K562 (cell line): ENCODE results near the gene STAB2. TPM values are rescaled to one million over a fixed set of nuclear protein-coding genes. Genes with fewer than 3 reads are reported as not detected.

Experiments
- ATAC-seq: fragments of 200-7000 bp; cut with Tn5 transposase; 3 replicates; pipeline ENCODE4 v1.9.1; 2020; ENCODE audit warnings: moderate library complexity
- BruUV-seq: library from RNA; stranded (reverse); fragments of 400-500 nt; replicated peaks from 2 replicates; lab custom pipeline; 2021; lab: Mats Ljungman, UMichigan
- CTCF ChIA-PET: fragments of 300-600 bp; formaldehyde crosslinking; extraction: SDS; loops from one replicate; lab custom pipeline; 2021; ENCODE audit warnings: low intra/inter-chr PET ratio; lab: Yijun Ruan, JAX
- POLR2A ChIA-PET: fragments of 300-600, 350-650 bp; sonication (Branson Sonifier 250); formaldehyde crosslinking; extraction: SDS; loops from one replicate; lab custom pipeline; 2021; ENCODE audit warnings: antibody characterized with exemption, inconsistent platforms; lab: Yijun Ruan, JAX
- DNase-seq, 4 experiments: peaks; one replicate each; pipeline versions ENCODE4 v3.0.0 to v3.0.0-alpha.2; 2011 to 2018; ENCODE audit warnings: low spot score in 3 of 4, mixed read lengths in 3 of 4; ENCODE audit errors: extremely low read depth in 1 of 4
- FAIRE-seq: peaks from 2 replicates; lab custom pipeline; 2011; peaks lifted over from hg19 to GRCh38; lab: Jason Lieb, UNC
- H2AFZ ChIP-seq: 2 replicates; pipeline ENCODE4 v1.6.0; 2011; ENCODE audit warnings: low read depth, low read length, control low read depth, inconsistent platforms
- H3K27ac ChIP-seq: fragments of 200-600 bp; 3 replicates; pipeline ENCODE4 v1.8.0; 2011; ENCODE audit warnings: low read depth, mild to moderate bottlenecking, control low read depth, inconsistent platforms, low read length, moderate library complexity, mixed read lengths; ENCODE audit errors: extremely low read depth
- H3K27me3 ChIP-seq, 2 experiments: fragments of 300-600 bp in 1 of 2; 2 replicates in 1 of 2; 3 replicates in 1 of 2; pipeline versions ENCODE4 v1.6.0 to v1.8.0; 2011; ENCODE audit warnings: inconsistent platforms in 2 of 2, low read length in 2 of 2, mild to moderate bottlenecking in 1 of 2, mixed read lengths in 1 of 2, moderate library complexity in 1 of 2; ENCODE audit not compliant: control insufficient read depth in 2 of 2, insufficient read depth in 2 of 2
- H3K36me3 ChIP-seq: fragments of 300-600 bp; 3 replicates; pipeline ENCODE4 v1.8.0; 2011; ENCODE audit warnings: mild to moderate bottlenecking, low read length, inconsistent platforms; ENCODE audit not compliant: control insufficient read depth, insufficient read depth
- H3K4me1 ChIP-seq, 2 experiments: fragments of 200-600 bp in 1 of 2; replicated peaks in 1 of 2; 2 replicates in 1 of 2; 3 replicates in 1 of 2; pipeline versions ENCODE4 v1.5.1 to v1.8.0; 2011; ENCODE audit warnings: inconsistent platforms in 2 of 2, low read length in 2 of 2, mild to moderate bottlenecking in 1 of 2, mixed read lengths in 1 of 2, moderate library complexity in 1 of 2; ENCODE audit not compliant: control insufficient read depth in 2 of 2, insufficient read depth in 2 of 2
- H3K4me2 ChIP-seq: 2 replicates; pipeline ENCODE4 v1.6.1; 2011; ENCODE audit warnings: low read length, control low read depth, inconsistent platforms, mixed read lengths; ENCODE audit not compliant: insufficient read depth
- H3K4me3 ChIP-seq: fragments of 200-600 bp; sonication (generic), shearing (Covaris generic); 2 replicates; pipeline ENCODE4 v1.5.1; 2016; ENCODE audit warnings: control low read depth, inconsistent platforms
- H3K79me2 ChIP-seq: fragments of 200-600 bp; 3 replicates; pipeline ENCODE4 v1.8.0; 2011; ENCODE audit warnings: low read length, inconsistent platforms; ENCODE audit not compliant: control insufficient read depth, insufficient read depth
- H3K9ac ChIP-seq, 2 experiments: 2 replicates each; pipeline versions ENCODE4 v1.6.0 to v1.6.1; 2011; ENCODE audit warnings: low read depth in 2 of 2, low read length in 2 of 2, control low read depth in 1 of 2, inconsistent platforms in 1 of 2, mild to moderate bottlenecking in 1 of 2, mixed read lengths in 1 of 2; ENCODE audit not compliant: insufficient read depth in 1 of 2
- H3K9me1 ChIP-seq: one replicate; pipeline ENCODE4 v1.6.0; 2011; ENCODE audit warnings: inconsistent platforms, mild to moderate bottlenecking, low read length, moderate library complexity; ENCODE audit not compliant: control insufficient read depth, insufficient read depth
- H3K9me3 ChIP-seq: replicated peaks from 2 replicates; pipeline ENCODE4 v1.5.1; 2011; ENCODE audit warnings: low read depth, low read length, inconsistent platforms; ENCODE audit not compliant: control insufficient read depth, insufficient read depth
- H4K20me1 ChIP-seq: replicated peaks from 2 replicates; pipeline ENCODE4 v1.6.1; 2011; ENCODE audit warnings: low read length, inconsistent platforms, mixed read lengths; ENCODE audit not compliant: control insufficient read depth, insufficient read depth
- CTBP1 ChIP-seq: fragments of 450-650 bp; IDR thresholded peaks from 2 replicates; pipeline ENCODE4 v1.6.1; 2016; ENCODE audit warnings: borderline replicate concordance
- DIDO1 ChIP-seq: fragments of 450-650 bp; IDR thresholded peaks from 2 replicates; pipeline ENCODE4 v1.6.1; 2016; ENCODE audit warnings: low read depth, missing biosample characterization, missing genetic modification characterization
- GATA2 ChIP-seq: sonication (generic); formaldehyde crosslinking; IDR thresholded peaks from 2 replicates; pipeline ENCODE4 v1.4.0; 2020; ENCODE audit warnings: mild to moderate bottlenecking, missing genetic modification reagents
- KLF6 ChIP-seq: fragments of 250-450 bp; sonication (Bioruptor Pico); IDR thresholded peaks from 2 replicates; pipeline ENCODE4 v1.4.0; 2020; ENCODE audit warnings: mild to moderate bottlenecking, moderate library complexity, borderline replicate concordance
- MBD2 ChIP-seq: sonication (generic); IDR thresholded peaks from 2 replicates; pipeline ENCODE4 v1.6.1; 2016; ENCODE audit warnings: low read depth, borderline replicate concordance
- MEIS2 ChIP-seq: fragments of 450-650 bp; IDR thresholded peaks from 2 replicates; pipeline ENCODE4 v1.6.1; 2014; ENCODE audit warnings: mild to moderate bottlenecking; ENCODE audit not compliant: partially characterized antibody
- MYBL2 ChIP-seq, 2 experiments: fragments of 450-650 bp in 1 of 2; sonication (generic) in 1 of 2; formaldehyde crosslinking in 1 of 2; IDR thresholded peaks; 2 replicates each; pipeline versions ENCODE4 v1.6.1 to v1.8.1; 2017 to 2022; ENCODE audit warnings: borderline replicate concordance in 1 of 2, inconsistent platforms in 1 of 2, low read depth in 1 of 2, mild to moderate bottlenecking in 1 of 2, missing genetic modification reagents in 1 of 2, moderate library complexity in 1 of 2
- NCOA4 ChIP-seq: fragments of 450-650 bp; IDR thresholded peaks from 2 replicates; pipeline ENCODE4 v1.6.1; 2018; ENCODE audit warnings: mild to moderate bottlenecking; ENCODE audit not compliant: partially characterized antibody
- NFIC ChIP-seq: fragments of 450-650 bp; IDR thresholded peaks from 2 replicates; pipeline ENCODE4 v1.6.1; 2017; ENCODE audit warnings: mild to moderate bottlenecking, inconsistent platforms
- NFRKB ChIP-seq: fragments of 450-650 bp; IDR thresholded peaks from 2 replicates; pipeline ENCODE4 v1.6.1; 2016; ENCODE audit warnings: low read depth
- NFYB ChIP-seq: IDR thresholded peaks from 2 replicates; pipeline ENCODE4 v1.6.1; 2011; ENCODE audit warnings: mild to moderate bottlenecking, moderate library complexity; ENCODE audit not compliant: insufficient read length; ENCODE audit errors: extremely low read depth
- RAD51 ChIP-seq: fragments of 450-650 bp; IDR thresholded peaks from 2 replicates; pipeline ENCODE4 v1.7.1; 2016; ENCODE audit warnings: low read depth, mild to moderate bottlenecking, borderline replicate concordance
- RBFOX2 ChIP-seq: fragments of 200-400 bp; formaldehyde crosslinking; IDR thresholded peaks from 2 replicates; pipeline ENCODE4 v1.6.1; 2017; ENCODE audit warnings: low read depth, mild to moderate bottlenecking, low read length, moderate library complexity
- SMAD4 ChIP-seq: fragments of 250-450 bp; sonication (Bioruptor Pico); conservative IDR thresholded peaks from 2 replicates; pipeline ENCODE4 v1.8.0; 2021; ENCODE audit warnings: inconsistent platforms, mild to moderate bottlenecking, moderate library complexity
- SNRNP70 ChIP-seq: fragments of 200-400 bp; formaldehyde crosslinking; optimal IDR thresholded peaks from 2 replicates; pipeline ENCODE3; 2017; ENCODE audit warnings: low read depth, low read length
- ZBTB9 ChIP-seq: fragments of 450-650 bp; formaldehyde crosslinking; IDR thresholded peaks from 2 replicates; pipeline ENCODE4 v1.4.0; 2020; ENCODE audit warnings: mild to moderate bottlenecking, moderate library complexity
- ZNF707 ChIP-seq: fragments of 250-450 bp; sonication (Bioruptor Pico); conservative IDR thresholded peaks from 2 replicates; pipeline ENCODE4 v1.8.0; 2022; ENCODE audit warnings: inconsistent platforms, mild to moderate bottlenecking, moderate library complexity
- ZNF780A ChIP-seq: fragments of 250-450 bp; sonication (Bioruptor Pico); IDR thresholded peaks from 2 replicates; pipeline ENCODE4 v1.5.0; 2021; ENCODE audit warnings: mild to moderate bottlenecking
- WGBS: fragments of 100-300 bp; shearing (Covaris generic); methylation state at CpG from one replicate; pipeline ENCODE4 v1.1.6; 2016; ENCODE audit warnings: low coverage, mixed read lengths; ENCODE audit not compliant: insufficient coverage; ENCODE audit errors: missing lambda C conversion rate; 5-methylcytosine and 5-hydroxymethylcytosine counted together
- in situ Hi-C: fragments of 300-500 bp; cut with MboI; formaldehyde crosslinking; loops from 4 replicates; pipeline ENCODE4 v1.15.0; 2018; ENCODE audit warnings: inconsistent platforms, mixed read lengths
- intact Hi-C: fragments of 100-400 bp; cut with micrococcal nuclease; formaldehyde crosslinking; loops from 2 replicates; pipeline ENCODE4 v1.14.2; 2022
- polyA plus RNA-seq, 8 experiments: library from polyadenylated mRNA; depleted of rRNA in 4 of 8; stranded (reverse) in 5 of 8; unstranded in 3 of 8; fragments of >200 nt; fragmentation: Nextera tagmentation in 2 of 8; fragmentation: Illumina TruSeq in 1 of 8; extraction: Ambion mirVana in 2 of 8; extraction: Trizol in 1 of 8; gene quantifications; 2 replicates each; pipeline versions ENCODE4 v1.2.1 to v1.2.3, GENCODE V29; 2011 to 2014; ENCODE audit warnings: inconsistent platforms in 1 of 8, missing spikeins in 1 of 8
- total RNA-seq, 7 experiments: library from RNA; depleted of rRNA in 6 of 7; stranded (reverse); fragments of >200 nt in 6 of 7; fragmentation: Illumina TruSeq in 2 of 7; extraction: Trizol in 2 of 7; gene quantifications; 2 replicates each; pipeline versions ENCODE4 v1.2.1 to v1.2.3, GENCODE V29; 2011 to 2021; ENCODE audit warnings: low replicate concordance in 1 of 7
- TF ChIP-seq, protein P1 (sequence below): fragments of 250-450 bp; sonication (Bioruptor Pico); IDR thresholded peaks from 2 replicates; pipeline ENCODE4 v1.4.0; 2020; ENCODE audit warnings: mild to moderate bottlenecking, moderate library complexity

Gene STAB2
- total and polyA plus RNA-seq, 9 of the 15 experiments (the other 6 are each of a cell fraction or from before 2014, with no cell fraction given), result 0.10 TPM; not detected in 8

- TF ChIP-seq NFYB (no peak), NCOA4 (no peak), RBFOX2 (no peak), ZNF707 (CRISPR knock-in tag) (no peak), MYBL2 (IDR thresholded peaks at IDR 0.05; ENCODE audit: low read depth) (no peak), MYBL2 (CRISPR knock-in tag; IDR thresholded peaks at IDR 0.05; ENCODE audit: borderline replicate concordance) (no peak), DIDO1 (no peak), MEIS2 (no peak), ZBTB9 (CRISPR knock-in tag) (no peak), SNRNP70 (no peak), ZNF780A (no peak), GATA2 (CRISPR knock-in tag) (no peak), SMAD4 (CRISPR knock-in tag) (no peak), KLF6 (CRISPR knock-in tag) (no peak), NFIC (no peak), RAD51 (no peak), CTBP1 (no peak), NFRKB (no peak), MBD2 (no peak)
- TF ChIP-seq, protein P1, sequence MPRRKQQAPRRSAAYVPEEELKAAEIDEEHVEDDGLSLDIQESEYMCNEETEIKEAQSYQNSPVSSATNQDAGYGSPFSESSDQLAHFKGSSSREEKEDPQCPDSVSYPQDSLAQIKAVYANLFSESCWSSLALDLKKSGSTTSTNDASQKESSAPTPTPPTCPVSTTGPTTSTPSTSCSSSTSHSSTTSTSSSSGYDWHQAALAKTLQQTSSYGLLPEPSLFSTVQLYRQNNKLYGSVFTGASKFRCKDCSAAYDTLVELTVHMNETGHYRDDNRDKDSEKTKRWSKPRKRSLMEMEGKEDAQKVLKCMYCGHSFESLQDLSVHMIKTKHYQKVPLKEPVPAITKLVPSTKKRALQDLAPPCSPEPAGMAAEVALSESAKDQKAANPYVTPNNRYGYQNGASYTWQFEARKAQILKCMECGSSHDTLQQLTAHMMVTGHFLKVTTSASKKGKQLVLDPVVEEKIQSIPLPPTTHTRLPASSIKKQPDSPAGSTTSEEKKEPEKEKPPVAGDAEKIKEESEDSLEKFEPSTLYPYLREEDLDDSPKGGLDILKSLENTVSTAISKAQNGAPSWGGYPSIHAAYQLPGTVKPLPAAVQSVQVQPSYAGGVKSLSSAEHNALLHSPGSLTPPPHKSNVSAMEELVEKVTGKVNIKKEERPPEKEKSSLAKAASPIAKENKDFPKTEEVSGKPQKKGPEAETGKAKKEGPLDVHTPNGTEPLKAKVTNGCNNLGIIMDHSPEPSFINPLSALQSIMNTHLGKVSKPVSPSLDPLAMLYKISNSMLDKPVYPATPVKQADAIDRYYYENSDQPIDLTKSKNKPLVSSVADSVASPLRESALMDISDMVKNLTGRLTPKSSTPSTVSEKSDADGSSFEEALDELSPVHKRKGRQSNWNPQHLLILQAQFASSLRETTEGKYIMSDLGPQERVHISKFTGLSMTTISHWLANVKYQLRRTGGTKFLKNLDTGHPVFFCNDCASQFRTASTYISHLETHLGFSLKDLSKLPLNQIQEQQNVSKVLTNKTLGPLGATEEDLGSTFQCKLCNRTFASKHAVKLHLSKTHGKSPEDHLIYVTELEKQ (CRISPR knock-in tag), result no peak
- ChIA-PET POLR2A (no interaction called here), CTCF (no interaction called here)
- Histone ChIP-seq H3K9me3 (no peaks in the 10 kb centered on the region), H3K4me3 (no peak overlapping the region), H3K27me3 (peaks cover 4 to 14% of the 10 kb centered on the region in 2 experiments), H3K36me3 (no peaks in the 10 kb centered on the region), H3K79me2 (no peaks in the 10 kb centered on the region), H2AFZ (no peak overlapping the region), H3K9me1 (no peaks in the 10 kb centered on the region), H3K27ac (no peak overlapping the region), H4K20me1 (no peaks in the 10 kb centered on the region), H3K4me2 (no peak overlapping the region), H3K4me1 (no peaks in the 10 kb centered on the region), H3K9ac (no peak overlapping the region)
- BruUV-seq, result no TSS peak
- FAIRE-seq (no peak), DNase-seq (no peak), ATAC-seq (no peak)
- in situ Hi-C loops (no loop called here), intact Hi-C loops (no loop called here)
- 2% methylated on average over 2 of the region's 2 CpGs for WGBS
These were observed 118.0 kb downstream of the STAB2 start for GRCh38 chr12:103705098-103705497.
